Fibroblast of villous mesenchyme (primary cell): ENCODE results near the gene TRAPPC1. TPM values are rescaled to one million over a fixed set of nuclear protein-coding genes. Genes with fewer than 3 reads are reported as not detected.

Source experiments
- DNase-seq: peaks from one replicate; pipeline ENCODE4 v3.0.0-alpha.2; 2010; ENCODE audit warnings: low read depth
- H3K4me3 ChIP-seq: 2 replicates; pipeline ENCODE4 v1.5.1; 2011; ENCODE audit warnings: low read depth, mild to moderate bottlenecking, low read length
- CTCF ChIP-seq: IDR thresholded peaks from 2 replicates; pipeline ENCODE4 v1.5.1; 2012; ENCODE audit warnings: low read depth, mild to moderate bottlenecking, low read length; ENCODE audit not compliant: insufficient read depth
- small RNA-seq: library from RNA; depleted of rRNA; stranded (forward); fragments of <200 nt; gene quantifications from one replicate; pipeline ENCODE3, GENCODE V24; 2012
- total RNA-seq: library from RNA; depleted of rRNA; stranded (reverse); fragments of >200 nt; gene quantifications from 2 replicates; pipeline ENCODE4 v1.2.3, GENCODE V29; 2012

TRAPPC1 gene
- total RNA-seq, 1 donor, result 42.7 TPM

GRCh38 chr17:7881276-7882054 lies 50.3 kb downstream of the TRAPPC1 start:
- DNase-seq, result no peak
- TF ChIP-seq CTCF, result no peak
- no peak overlapping the region for H3K4me3 ChIP-seq

Small RNA genes within 50 kb of the gene (small RNA-seq; reads per million reads assigned to genes)
- 3.9 reads per million, percentile 76 among the genes with 10 or more reads in this experiment for gene SCARNA21

Other genes with a start within 250 kb of the TRAPPC1 start
- gene TP53, start 244.5 kb downstream of the TRAPPC1 start, total RNA-seq, result 50.6 and 79.5 TPM in 2 replicates
- 5.2 and 6.0 TPM in 2 replicates for gene WRAP53, start 243.5 kb downstream of the TRAPPC1 start, total RNA-seq
- 0.32 and 0.43 TPM in 2 replicates for gene EFNB3, start 226.7 kb downstream of the TRAPPC1 start, total RNA-seq
- under 0.01 and 0.43 TPM in 2 replicates for gene DNAH2, start 214.2 kb downstream of the TRAPPC1 start, total RNA-seq
- gene KDM6B, start 97.7 kb downstream of the TRAPPC1 start, total RNA-seq, result 3.0 and 5.8 TPM in 2 replicates
- 0.43 and 1.3 TPM in 2 replicates for gene TMEM88, start 76.9 kb downstream of the TRAPPC1 start, total RNA-seq
- 55.3 and 73.1 TPM in 2 replicates for gene NAA38, start 74.4 kb downstream of the TRAPPC1 start, total RNA-seq
- 6.4 and 11.2 TPM in 2 replicates for gene CYB5D1, start 73.9 kb downstream of the TRAPPC1 start, total RNA-seq
- gene CHD3, start 43.2 kb downstream of the TRAPPC1 start, total RNA-seq, result 103 and 111 TPM in 2 replicates
- 2.2 and 4.2 TPM in 2 replicates for gene RNF227, start 15.7 kb downstream of the TRAPPC1 start, total RNA-seq
- gene KCNAB3, start 2.1 kb downstream of the TRAPPC1 start, total RNA-seq, result 1.3 and 1.7 TPM in 2 replicates
- 21.3 and 25.5 TPM in 2 replicates for gene CNTROB, start 260 bp upstream of the TRAPPC1 start, total RNA-seq
- under 0.01 TPM in 1 of 2 replicates, not detected in the other for gene GUCY2D, start 70.7 kb upstream of the TRAPPC1 start, total RNA-seq
- gene ALOX15B, start 107.1 kb upstream of the TRAPPC1 start, total RNA-seq, result not detected in 2 replicates
- gene ALOX12B, start 155.8 kb upstream of the TRAPPC1 start, total RNA-seq, result not detected in 2 replicates
- gene ALOXE3, start 186.6 kb upstream of the TRAPPC1 start, total RNA-seq, result not detected in 2 replicates
- gene HES7, start 192.2 kb upstream of the TRAPPC1 start, total RNA-seq, result not detected in 2 replicates
- gene PER1, start 220.5 kb upstream of the TRAPPC1 start, total RNA-seq, result 5.5 and 12.5 TPM in 2 replicates
- gene VAMP2, start 231.0 kb upstream of the TRAPPC1 start, total RNA-seq, result 5.6 and 6.1 TPM in 2 replicates
- 15.5 and 23.7 TPM in 2 replicates for gene TMEM107, start 244.4 kb upstream of the TRAPPC1 start, total RNA-seq